ENCODE measurements around the gene UBE2U. TPM values are rescaled to one million over a fixed set of nuclear protein-coding genes. Genes with fewer than 3 reads are reported as not detected.

UBE2U gene
- total and polyA plus RNA-seq, 2 of the 8 experiments (the other 6 are each of a cell fraction or from before 2014, with no cell fraction given): not detected

GRCh38 chr1:64302194-64302593 lies 98.8 kb downstream of the UBE2U start:
- 100% methylated on average over 3 of the region's 3 CpGs; no CpG with 5 or more reads in 1 of the 2 experiments for WGBS, 2 experiments (ENCODE audit: extremely low coverage in 1 of 2, insufficient coverage in 1 of 2, insufficient read length in 1 of 2, insufficient replicate concordance in 2 of 2, low coverage in 1 of 2, low lambda C conversion rate in 2 of 2, missing lambda C conversion rate in 1 of 2)
- H3K36me3 ChIP-seq (ENCODE audit: control insufficient read depth in 2 of 4, insufficient read depth in 4 of 4, low read length in 3 of 4): no peaks in the 10 kb centered on the region
- H3K9me3 ChIP-seq (ENCODE audit: insufficient read depth in 2 of 2, low read depth in 1 of 2, low read length in 1 of 2): no peaks in the 10 kb centered on the region
- no peaks in the 10 kb centered on the region for H3K27me3 ChIP-seq (replicated peaks in 1 of 4; ENCODE audit: control insufficient read depth in 3 of 4, extremely low read depth in 1 of 4, insufficient read depth in 3 of 4, low read length in 3 of 4)
- no peak overlapping the region for H2AK5ac ChIP-seq (ENCODE audit: low read depth, low read length)
- no peak overlapping the region for H3K56ac ChIP-seq (replicated peaks; ENCODE audit: insufficient read length, low read depth, low read length)
- no peak overlapping the region for H3K4ac ChIP-seq (replicated peaks; ENCODE audit: insufficient read length, low read depth, low read length)
- no peak overlapping the region for H2BK15ac ChIP-seq (ENCODE audit: low read length)
- no peak overlapping the region for H3K9ac ChIP-seq (replicated peaks in 1 of 4; ENCODE audit: extremely low read depth in 1 of 4, low read depth in 3 of 4, low read length in 3 of 4)
- H3K4me1 ChIP-seq (replicated peaks in 1 of 4; ENCODE audit: control insufficient read depth in 3 of 4, insufficient read depth in 4 of 4, low read length in 3 of 4): 0 out of 7 replicates have a peak, but pooled peaks cover 0 to 4% (median 0%) of the 10 kb centered on the region in 4 experiments
- no peak overlapping the region for H2BK12ac ChIP-seq (ENCODE audit: low read depth, low read length)
- no peak overlapping the region for H2BK5ac ChIP-seq (ENCODE audit: low read depth, low read length)
- H3K23ac ChIP-seq (ENCODE audit: insufficient read length): no peak overlapping the region
- TF ChIP-seq NANOG (IDR thresholded peaks at IDR 0.05; ENCODE audit: insufficient read depth, low read depth, low read length, poor library complexity, severe bottlenecking) (no peak), TCF12 (IDR thresholded peaks at IDR 0.05; ENCODE audit: low read depth, low read length) (no peak), KDM1A (IDR thresholded peaks at IDR 0.05; ENCODE audit: borderline replicate concordance, low read length) (no peak), SIX5 (IDR thresholded peaks at IDR 0.05; ENCODE audit: low read depth, low read length) (no peak), CBX5 (IDR thresholded peaks at IDR 0.05; ENCODE audit: low read depth, low read length) (no peak), JUND (IDR thresholded peaks at IDR 0.05; ENCODE audit: low read length) (no peak), GABPA (IDR thresholded peaks at IDR 0.05; ENCODE audit: borderline replicate concordance, insufficient read depth, low read length) (no peak), SP1 (IDR thresholded peaks at IDR 0.05; ENCODE audit: low read depth, low read length) (no peak), ATF2 (IDR thresholded peaks at IDR 0.05; ENCODE audit: low read length) (no peak), BACH1 (IDR thresholded peaks at IDR 0.05; ENCODE audit: low read length) (no peak), HDAC2 (IDR thresholded peaks at IDR 0.05; ENCODE audit: borderline replicate concordance in 1 of 2, low read depth in 2 of 2, low read length in 2 of 2) (no peak)
- no peak overlapping the region for H2BK120ac ChIP-seq (replicated peaks; ENCODE audit: low read depth, low read length)
- H2BK20ac ChIP-seq (ENCODE audit: low read length): no peak overlapping the region
- no peaks in the 10 kb centered on the region for H3K79me1 ChIP-seq (ENCODE audit: low read depth, low read length)
- no peak for FAIRE-seq
- H3K18ac ChIP-seq (ENCODE audit: extremely low read depth, low read length): no peak overlapping the region
- H4K20me1 ChIP-seq (replicated peaks in 1 of 2; ENCODE audit: control insufficient read depth in 1 of 2, insufficient read depth in 2 of 2, low read length in 2 of 2): no peaks in the 10 kb centered on the region
- H3K4me3 ChIP-seq (ENCODE audit: extremely low read depth in 1 of 4, insufficient read depth in 2 of 4, low read depth in 3 of 4, low read length in 4 of 4): no peak overlapping the region
- ChIA-PET CTCF (ENCODE audit: partially characterized antibody) (interaction anchor here (1.0 kb wide), 2 partner anchors 11 to 15 kb away, joined by 3 to 4 read pairs; no protein-coding TSS in a partner anchor), POLR2A (ENCODE audit: partially characterized antibody) (no interaction called here)
- no peak overlapping the region for H4K5ac ChIP-seq (ENCODE audit: insufficient read length, low read depth, low read length)
- H3K14ac ChIP-seq (ENCODE audit: insufficient read length): no peak overlapping the region
- no peak overlapping the region for H3K27ac ChIP-seq (ENCODE audit: low read depth, low read length)
- no peak overlapping the region for H4K91ac ChIP-seq (replicated peaks; ENCODE audit: insufficient read length, low read length)
- H3K4me2 ChIP-seq (ENCODE audit: insufficient read depth in 1 of 2, low read depth in 2 of 2, low read length in 2 of 2): no peak overlapping the region
- H2AFZ ChIP-seq (ENCODE audit: low read length): no peak overlapping the region
- DNase-seq (ENCODE audit: low read depth in 1 of 2, low spot score in 2 of 2): no peak
- H3K79me2 ChIP-seq (ENCODE audit: control insufficient read depth in 1 of 2, insufficient read depth in 2 of 2, low read length in 2 of 2): no peaks in the 10 kb centered on the region
- H3K23me2 ChIP-seq (ENCODE audit: low read depth, low read length): no peaks in the 10 kb centered on the region
- H4K8ac ChIP-seq (ENCODE audit: extremely low read depth, insufficient read depth, low read length): no peak overlapping the region
